PC-3 (cell line): Measurements from ENCODE around the gene PRSS38.

Experiments used
- CTCF ChIP-seq: fragments of 300-600 bp; sonication (generic); conservative IDR thresholded peaks from 2 replicates; pipeline ENCODE4 v1.5.1; 2017; ENCODE audit warnings: antibody characterized with exemption, low read depth, mild to moderate bottlenecking, low read length
- EZH2 ChIP-seq: fragments of 300-600 bp; sonication (generic); IDR thresholded peaks from one replicate; pipeline ENCODE4 v1.6.1; 2017; ENCODE audit warnings: antibody characterized with exemption, mild to moderate bottlenecking, low read length; ENCODE audit not compliant: unreplicated experiment
- EZH2phosphoT487 ChIP-seq: fragments of 300-600 bp; sonication (generic); IDR thresholded peaks from 2 replicates; pipeline ENCODE4 v1.6.1; 2018; ENCODE audit warnings: mild to moderate bottlenecking, antibody characterized with exemption, low read length, borderline replicate concordance

DNA sequence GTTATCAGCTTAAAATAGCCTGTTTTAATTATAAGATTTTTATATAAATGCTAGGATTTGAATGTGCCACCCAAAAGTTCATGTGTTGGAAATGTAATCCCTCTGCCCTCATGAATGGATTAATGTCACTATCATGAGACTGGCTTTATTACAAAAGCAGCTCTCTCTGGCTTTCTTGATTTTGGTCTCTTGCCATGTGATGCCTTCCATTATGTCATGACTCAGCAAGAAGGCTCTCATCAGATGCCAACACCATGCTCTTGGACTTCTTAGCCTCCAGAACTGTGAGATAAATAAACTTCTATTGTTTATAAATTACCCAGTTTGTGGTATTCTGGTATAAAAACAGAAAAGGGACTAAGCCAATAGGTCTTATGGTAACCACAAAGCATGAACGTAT is 6.9 kb upstream of the PRSS38 start:
- TF ChIP-seq CTCF, result no peak
- TF ChIP-seq EZH2phosphoT487, result no peak
- TF ChIP-seq EZH2, result no peak
